ENCODE data around the gene PFDN4. TPM values are rescaled to one million over a fixed set of nuclear protein-coding genes. Genes with fewer than 3 reads are reported as not detected.

Gene PFDN4
- total RNA-seq, 1 donor from 2014 or later: 45.7 TPM

DNA sequence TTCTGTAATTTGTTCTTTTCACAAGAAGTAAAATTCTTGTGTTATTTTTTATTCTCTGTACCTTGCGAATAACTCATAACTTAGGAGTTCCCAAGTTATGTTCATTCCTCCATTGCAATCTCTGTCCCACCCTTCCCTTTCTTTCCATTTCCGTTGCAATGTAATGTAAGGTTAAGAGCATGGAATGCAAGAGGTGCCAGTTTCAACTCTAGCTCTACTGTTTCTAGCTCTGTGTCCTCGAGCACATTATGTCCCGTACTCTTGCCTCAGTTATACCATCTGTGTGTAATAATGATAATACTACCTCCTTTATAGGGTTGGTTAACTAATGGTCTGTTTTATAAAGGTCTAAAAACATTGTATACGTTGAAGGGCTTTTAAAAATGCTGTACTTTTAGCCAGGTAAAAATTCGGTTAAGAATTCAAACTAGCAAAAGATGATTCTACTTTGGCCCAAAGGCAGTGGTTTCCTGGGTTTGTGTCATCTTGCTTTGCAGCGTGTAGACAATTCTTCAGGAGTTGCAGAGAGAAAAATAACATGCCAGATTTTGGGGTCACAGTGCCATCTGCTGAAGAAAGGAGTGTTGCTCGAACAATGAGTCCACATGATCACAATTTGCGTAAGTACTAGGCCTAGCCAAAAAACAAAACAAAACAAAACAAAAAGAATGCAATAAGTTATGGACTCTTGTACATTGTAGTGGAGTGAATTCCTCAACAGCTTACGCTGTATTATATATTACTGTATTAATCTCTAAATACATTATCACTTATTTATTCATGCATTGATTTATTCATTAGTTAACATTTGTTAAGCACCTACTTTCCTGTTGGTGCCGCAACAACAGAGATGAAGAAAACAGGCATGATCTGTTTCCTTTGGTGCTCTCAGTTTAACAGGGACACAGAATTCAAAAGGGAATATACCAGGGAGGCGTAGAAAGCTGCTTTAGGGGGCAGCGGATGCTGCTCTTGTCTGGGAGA is 10.0 kb upstream of the PFDN4 start:
- no peak for TF ChIP-seq POLR2A (IDR thresholded peaks at IDR 0.05)
- TF ChIP-seq, protein P1, sequence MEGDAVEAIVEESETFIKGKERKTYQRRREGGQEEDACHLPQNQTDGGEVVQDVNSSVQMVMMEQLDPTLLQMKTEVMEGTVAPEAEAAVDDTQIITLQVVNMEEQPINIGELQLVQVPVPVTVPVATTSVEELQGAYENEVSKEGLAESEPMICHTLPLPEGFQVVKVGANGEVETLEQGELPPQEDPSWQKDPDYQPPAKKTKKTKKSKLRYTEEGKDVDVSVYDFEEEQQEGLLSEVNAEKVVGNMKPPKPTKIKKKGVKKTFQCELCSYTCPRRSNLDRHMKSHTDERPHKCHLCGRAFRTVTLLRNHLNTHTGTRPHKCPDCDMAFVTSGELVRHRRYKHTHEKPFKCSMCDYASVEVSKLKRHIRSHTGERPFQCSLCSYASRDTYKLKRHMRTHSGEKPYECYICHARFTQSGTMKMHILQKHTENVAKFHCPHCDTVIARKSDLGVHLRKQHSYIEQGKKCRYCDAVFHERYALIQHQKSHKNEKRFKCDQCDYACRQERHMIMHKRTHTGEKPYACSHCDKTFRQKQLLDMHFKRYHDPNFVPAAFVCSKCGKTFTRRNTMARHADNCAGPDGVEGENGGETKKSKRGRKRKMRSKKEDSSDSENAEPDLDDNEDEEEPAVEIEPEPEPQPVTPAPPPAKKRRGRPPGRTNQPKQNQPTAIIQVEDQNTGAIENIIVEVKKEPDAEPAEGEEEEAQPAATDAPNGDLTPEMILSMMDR (IDR thresholded peaks at IDR 0.05): peak in 1 of 3 experiments; percentile 19
- Histone ChIP-seq H3K4me1 (no peaks in the 10 kb centered on the region), H3K36me3 (no peaks in the 10 kb centered on the region), H3K9me3 (no peaks in the 10 kb centered on the region), H3K4me3 (no peak overlapping the region), H3K27ac (no peak overlapping the region), H3K27me3 (no peaks in the 10 kb centered on the region)
- intact Hi-C loops (cut with DNase I): loop anchor here (10.0 kb wide), 1 partner anchor 93 kb away; no protein-coding TSS in a partner anchor
- DNase-seq (ENCODE audit: extremely low spot score in 2 of 2): no peak

DNA sequence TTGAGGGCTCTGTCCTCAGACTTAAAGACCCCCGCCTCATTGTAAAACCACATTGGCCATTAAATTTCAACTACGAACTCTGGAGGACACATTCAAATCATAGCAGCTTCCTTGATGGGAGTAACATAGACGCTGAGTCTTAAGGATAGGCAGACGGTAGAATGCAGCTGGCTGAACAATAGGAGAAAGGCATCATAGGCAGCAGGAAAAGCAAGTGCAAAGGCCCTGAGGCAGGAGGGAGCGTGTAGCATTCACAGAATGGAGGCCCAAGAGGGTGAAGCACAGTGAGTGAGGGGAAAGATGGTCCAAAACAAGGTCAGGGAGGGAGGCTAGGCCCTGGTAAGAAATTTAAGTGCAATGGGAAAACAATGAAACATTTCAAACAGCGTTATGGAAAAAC is 8.6 kb upstream of the PFDN4 start:
- Histone ChIP-seq H3K36me3 (no peaks in the 10 kb centered on the region), H3K27ac (no peak overlapping the region), H3K27me3 (no peaks in the 10 kb centered on the region), H3K9me3 (no peaks in the 10 kb centered on the region), H3K4me3 (no peak overlapping the region), H3K4me1 (no peaks in the 10 kb centered on the region)
- no peak for DNase-seq (ENCODE audit: extremely low spot score in 2 of 2)
- TF ChIP-seq POLR2AphosphoS5 (IDR thresholded peaks at IDR 0.05; ENCODE audit: insufficient read depth in 1 of 2, low read depth in 1 of 2) (no peak), POLR2A (IDR thresholded peaks at IDR 0.05) (no peak)
- TF ChIP-seq, protein P1 (IDR thresholded peaks at IDR 0.05): no peak
- intact Hi-C loops (cut with DNase I): loop anchor here (10.0 kb wide), 1 partner anchor 94 kb away; no protein-coding TSS in a partner anchor

- Histone ChIP-seq H3K36me3 (no peaks in the 10 kb centered on the region), H3K4me1 (no peaks in the 10 kb centered on the region), H3K4me3 (no peak overlapping the region), H3K27ac (no peak overlapping the region), H3K9me3 (no peaks in the 10 kb centered on the region), H3K27me3 (no peaks in the 10 kb centered on the region)
- intact Hi-C loops (cut with DNase I): loop anchor here (10.0 kb wide), 1 partner anchor 95 kb away; no protein-coding TSS in a partner anchor
- DNase-seq (ENCODE audit: extremely low spot score in 2 of 2): peak in 1 of 2 donors; percentile 88
- TF ChIP-seq, protein P1 (IDR thresholded peaks at IDR 0.05): peak; percentile 60 to 85 (median 82)
- no peak for TF ChIP-seq POLR2AphosphoS5 (IDR thresholded peaks at IDR 0.05; ENCODE audit: insufficient read depth in 1 of 2, low read depth in 1 of 2)
- no peak for TF ChIP-seq POLR2A (IDR thresholded peaks at IDR 0.05)
These were observed 8.1 kb upstream of the PFDN4 start for GRCh38 chr20:54199721-54200176.

- H3K36me3 ChIP-seq: no peaks in the 10 kb centered on the region
- no peaks in the 10 kb centered on the region for H3K4me1 ChIP-seq
- H3K27ac ChIP-seq: no peak overlapping the region
- DNase-seq (ENCODE audit: extremely low spot score in 2 of 2): peak in 1 of 2 donors; percentile 52
- H3K27me3 ChIP-seq: no peaks in the 10 kb centered on the region
- TF ChIP-seq, protein P1 (IDR thresholded peaks at IDR 0.05): no peak
- TF ChIP-seq POLR2AphosphoS5 (IDR thresholded peaks at IDR 0.05; ENCODE audit: insufficient read depth in 1 of 2, low read depth in 1 of 2): no peak
- no peak for TF ChIP-seq POLR2A (IDR thresholded peaks at IDR 0.05)
- intact Hi-C loops (cut with DNase I): no loop called here
- no peaks in the 10 kb centered on the region for H3K9me3 ChIP-seq
- no peak overlapping the region for H3K4me3 ChIP-seq
These were observed 7.2 kb upstream of the PFDN4 start for GRCh38 chr20:54200487-54201267.
